Stimulated activated CD8-positive, alpha-beta memory T cell treated with anti-CD3 and anti-CD28 coated beads, Interleukin-12 subunit alpha, Interleukin-12 subunit beta, amount 100 ng/mL, for 1 hour (primary cell): ENCODE data around the gene AGO3.
"Not testable (repeated sequence)": the region's sequence is repeated elsewhere in the genome, so short reads cannot be mapped to it uniquely, and the experiment has no call there.

ENCODE experiments used
- DNase-seq: peaks from one replicate; pipeline ENCODE4 v3.0.0-alpha.2; 2020; ENCODE audit warnings: low read depth

AGO3 gene

DNA sequence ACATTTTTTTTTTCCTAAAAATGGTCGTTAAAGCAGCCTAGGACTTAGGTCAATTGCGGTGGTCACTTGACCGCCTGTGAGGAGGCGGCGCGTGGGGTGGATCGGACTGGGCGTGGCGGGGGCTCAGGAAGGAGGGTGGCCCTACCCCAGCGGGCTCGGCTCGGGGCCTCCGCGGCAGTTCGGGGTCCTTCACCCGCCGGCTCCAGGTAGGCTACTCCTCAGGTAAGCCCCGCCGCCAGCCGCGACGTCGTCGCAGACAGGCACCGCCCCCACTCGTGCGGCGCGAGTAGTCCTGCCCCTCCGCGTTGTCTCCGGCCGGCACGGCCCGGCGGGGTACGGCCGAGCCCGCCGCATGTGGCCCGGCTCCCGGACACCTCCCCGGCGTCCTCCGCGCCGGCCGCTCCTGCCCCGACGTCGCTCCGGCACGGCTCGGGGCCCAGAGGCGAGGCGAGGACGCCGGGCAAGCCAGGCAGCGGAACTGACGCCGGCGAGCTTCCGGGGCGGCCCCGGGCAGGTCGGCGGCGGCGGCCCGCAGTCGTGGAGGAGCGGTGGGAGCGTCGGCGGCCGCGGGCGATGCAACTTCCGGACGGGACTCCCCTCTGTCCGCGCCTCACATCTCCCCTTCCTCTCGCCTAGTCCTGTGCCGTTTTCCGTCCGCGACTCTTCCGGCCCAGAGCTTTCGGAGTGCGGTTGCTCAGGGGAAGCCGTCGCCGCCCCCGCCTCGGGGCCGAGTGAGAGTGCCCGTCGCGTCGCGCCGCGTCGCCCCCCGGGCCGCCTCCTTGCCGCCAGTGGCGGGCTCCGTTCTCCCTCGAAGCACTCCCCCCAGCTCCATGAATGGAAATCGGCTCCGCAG is at the start of gene AGO3:
Gene AGO3 (plus strand): TSS at position 513 of the 853 bp plus-strand sequence. CDS start 322 bp downstream, at position 835.
- DNase-seq = peak; percentile 75

DNA sequence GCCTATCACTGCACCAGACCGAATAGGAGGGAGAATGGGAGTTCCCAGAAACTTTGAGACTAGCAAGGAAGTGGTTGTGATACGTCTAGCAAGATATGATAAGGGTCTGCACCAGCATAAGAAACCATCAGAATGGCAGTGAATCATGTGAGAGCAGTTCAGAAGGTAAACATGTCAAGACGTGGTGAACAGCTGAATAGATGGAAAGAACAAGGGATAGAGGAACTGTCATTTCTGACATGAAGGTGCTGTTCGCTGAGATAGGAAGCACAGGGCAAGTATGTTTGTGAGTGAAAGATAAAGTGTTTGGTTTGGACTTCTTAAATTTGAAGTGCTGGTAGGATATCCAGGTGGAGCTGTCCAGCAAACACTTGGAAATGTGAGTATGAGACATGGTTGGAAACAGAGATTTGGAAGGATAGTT is 49.0 kb upstream of the AGO3 start:
- DNase-seq = no peak

DNA sequence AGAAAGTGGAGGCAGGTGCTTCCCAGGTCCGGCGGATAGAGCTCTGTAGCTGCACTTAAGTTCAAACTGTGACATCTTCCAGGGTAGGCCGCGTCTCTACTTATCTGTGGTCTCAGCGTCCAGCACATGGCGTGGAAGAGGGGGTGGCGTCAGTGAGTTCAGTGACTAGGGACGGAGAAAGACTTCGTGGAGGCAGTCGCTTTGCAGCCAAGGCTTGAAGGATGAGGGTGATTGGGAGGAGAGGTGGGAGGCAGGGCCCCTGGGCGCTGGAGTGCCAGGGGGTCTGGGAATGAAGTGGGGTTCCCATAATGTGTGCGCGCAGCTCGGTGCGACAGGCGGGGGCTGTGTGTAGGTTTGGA is 48.3 kb upstream of the AGO3 start:
- DNase-seq = no peak

DNA sequence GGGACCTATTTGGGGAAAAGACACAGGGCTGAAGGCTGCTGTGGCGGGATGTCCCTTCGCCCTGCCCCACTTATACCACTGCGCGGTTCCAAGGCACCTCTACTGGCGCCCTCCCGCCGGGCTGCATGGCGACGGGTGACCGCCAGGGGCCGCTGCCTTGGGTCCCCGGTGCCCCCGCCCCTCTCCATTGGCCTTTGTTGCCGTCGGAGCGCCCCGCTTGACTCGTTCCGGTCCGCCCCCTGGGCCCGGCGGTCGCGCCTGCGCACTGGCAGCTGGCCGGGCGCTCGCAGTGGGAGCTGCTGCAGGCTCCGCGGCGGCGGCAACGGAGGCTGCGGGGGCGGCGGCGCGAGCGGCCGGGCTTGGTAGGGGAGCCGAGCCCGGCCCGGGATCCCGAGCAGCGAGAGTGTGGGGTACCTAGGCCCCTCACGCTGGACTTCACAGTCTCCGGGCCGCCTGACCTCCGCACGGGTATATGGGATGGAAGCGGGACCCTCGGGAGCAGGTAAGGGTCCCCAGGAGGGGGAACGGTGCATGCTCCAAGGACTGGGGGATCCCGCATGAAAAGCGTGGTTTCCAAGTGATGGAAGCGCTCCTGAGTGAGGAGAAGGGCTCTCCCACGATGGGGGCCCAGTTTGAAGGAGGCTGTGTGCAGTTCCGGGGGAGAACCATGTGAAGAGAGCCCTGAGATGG is 47.8 kb upstream of the AGO3 start, which contains the start of gene AGO1:
Gene AGO1 (plus strand): TSS at position 265 of the 690 bp plus-strand sequence. CDS start 213 bp downstream, at position 478.
- DNase-seq = peak; percentile 94

DNA sequence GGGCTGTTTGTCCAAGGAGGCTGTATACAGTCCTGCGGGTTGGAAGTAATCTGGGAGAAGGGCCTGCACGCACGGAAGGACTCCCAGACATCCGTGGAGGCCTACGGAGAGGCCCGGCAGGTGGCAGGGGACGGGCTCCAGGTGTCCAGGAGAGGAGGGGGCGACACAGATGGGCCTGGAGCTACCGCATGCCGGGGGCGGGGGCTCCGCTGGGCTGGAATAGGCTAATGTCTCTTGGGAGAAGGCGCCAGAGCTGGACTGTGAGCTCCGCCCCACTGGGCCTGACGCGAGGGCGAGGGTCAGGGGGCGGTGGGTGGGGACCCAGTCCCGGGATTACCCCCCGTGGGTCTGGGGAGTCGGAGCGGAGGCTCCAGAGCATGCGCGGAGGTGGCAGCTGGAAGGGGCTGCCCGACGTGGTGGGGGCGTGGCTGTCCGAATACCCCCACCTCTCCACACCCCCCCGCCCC is 47.2 kb upstream of the AGO3 start:
- DNase-seq = no peak

DNA sequence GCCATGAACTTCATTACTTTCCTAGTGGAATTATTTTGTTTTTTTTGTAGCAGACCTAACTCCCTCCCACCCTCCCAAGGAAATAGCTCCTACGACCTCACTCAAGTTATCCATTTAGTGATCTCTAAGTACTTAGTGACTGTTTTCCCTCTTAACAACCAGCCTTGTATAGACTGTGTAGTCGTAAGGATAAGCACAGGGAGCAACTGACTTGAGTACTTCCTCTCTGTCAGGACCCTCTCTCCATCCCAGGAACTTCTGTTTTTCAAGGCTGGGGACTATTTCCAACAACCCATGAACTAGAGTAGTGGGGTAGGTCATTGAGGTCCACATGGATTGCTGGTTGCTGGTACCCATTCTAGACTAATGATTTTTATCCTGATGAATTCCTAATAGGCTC is 46.0 kb upstream of the AGO3 start:
- DNase-seq = no peak

DNA sequence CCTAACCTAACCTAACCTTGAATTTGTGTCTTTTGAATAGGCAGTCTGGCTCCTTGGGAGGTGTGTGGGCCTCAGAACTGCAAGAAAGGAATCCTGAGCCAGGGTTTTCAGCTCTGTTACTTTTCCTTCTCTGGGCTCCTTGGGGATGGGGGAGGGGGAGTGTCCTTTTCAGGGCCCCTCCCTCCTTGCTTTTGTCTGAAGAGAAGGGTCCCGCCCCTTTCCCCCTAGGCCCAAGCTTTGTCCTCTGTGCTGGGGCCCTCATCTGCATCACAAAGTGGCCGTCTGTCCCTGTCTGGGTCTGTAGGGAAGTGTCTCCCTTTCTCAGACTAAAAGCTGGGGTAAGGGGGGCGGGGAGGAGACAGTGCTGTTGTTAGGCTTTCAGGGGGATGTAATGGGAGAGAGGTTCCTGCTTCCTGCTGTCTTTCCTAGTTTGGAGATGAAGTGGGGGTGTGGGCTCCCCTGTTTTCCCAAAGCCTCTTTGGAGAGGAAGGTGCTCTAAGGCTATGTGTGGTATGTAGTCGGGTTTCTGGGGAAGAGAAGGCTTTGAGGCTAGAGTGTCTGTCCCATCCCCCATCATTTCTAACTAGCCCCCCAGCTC is 44.8 kb upstream of the AGO3 start:
- DNase-seq = no peak

DNA sequence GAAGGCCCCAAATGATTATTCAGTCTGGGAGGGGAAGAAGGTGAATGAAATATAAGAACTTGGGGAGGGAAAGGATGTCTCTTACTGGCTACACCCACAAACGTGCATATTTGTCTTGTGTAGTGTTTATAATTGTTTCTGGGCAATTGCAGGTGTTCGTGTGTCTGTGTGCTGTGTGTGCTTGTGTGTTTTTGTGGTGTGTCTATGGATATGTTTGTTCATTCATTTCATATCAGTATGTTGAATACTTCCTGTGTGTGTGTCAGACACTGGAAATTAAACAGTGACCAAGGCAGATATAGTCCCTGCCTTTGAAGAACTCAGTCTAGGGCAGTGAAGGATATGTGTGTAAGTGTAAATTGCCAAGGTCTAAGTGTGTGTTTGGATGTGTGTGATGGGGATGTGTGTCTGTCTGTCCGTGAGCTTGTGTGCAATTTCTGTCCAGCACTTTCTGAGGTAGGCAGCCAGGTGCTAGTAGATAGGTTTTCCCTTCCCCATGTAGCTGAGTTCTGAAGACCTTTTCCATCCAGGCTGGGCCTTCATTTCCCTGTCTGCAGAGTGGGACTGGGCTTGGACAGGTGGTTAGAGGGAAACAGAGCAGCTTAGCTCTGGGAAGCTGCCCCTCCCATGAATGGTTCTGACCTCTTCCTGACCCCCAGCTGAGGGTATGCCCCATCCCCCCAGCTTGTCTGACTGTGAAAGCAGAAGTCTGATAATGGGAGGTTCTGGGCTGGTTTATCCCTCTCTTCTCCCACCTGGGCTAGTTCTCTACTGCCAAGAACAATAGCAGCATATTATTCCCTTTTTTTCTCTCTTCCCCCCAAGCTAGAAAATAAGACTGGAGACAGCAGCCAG is 44.1 kb upstream of the AGO3 start:
- no peak for DNase-seq

DNA sequence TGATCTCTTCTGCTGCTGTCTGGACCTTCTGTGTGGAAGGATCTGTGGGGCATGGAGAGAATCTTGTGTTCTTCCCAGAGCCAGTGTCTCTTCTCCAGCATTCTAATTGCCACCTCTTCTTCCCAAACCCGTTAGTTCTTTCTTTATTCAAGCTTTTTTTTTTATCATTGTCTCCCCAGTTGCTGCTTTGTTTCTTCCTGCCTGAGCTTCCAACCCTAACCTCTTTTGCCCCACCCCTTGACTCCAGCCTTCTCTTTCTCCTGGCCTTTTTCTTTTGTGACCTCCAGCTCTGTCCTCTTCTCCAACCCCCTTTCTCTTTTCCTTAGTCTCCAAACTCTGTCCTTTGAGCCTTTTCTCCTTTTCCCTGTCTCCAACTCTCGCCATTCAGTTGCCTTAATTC is 43.4 kb upstream of the AGO3 start:
- no peak for DNase-seq

DNA sequence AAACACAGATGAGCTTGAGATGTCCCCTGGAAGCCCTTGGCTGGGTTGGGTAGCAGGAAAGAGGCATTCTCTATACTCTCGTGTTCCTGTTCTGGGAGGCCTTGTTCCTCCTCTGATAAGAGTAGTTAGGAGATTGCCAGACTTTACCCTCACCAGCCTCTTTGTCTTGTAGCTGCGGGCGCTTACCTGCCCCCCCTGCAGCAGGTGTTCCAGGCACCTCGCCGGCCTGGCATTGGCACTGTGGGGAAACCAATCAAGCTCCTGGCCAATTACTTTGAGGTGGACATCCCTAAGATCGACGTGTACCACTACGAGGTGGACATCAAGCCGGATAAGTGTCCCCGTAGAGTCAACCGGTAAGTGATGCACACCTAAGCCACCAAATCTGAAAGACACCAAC is 42.6 kb upstream of the AGO3 start:
- DNase-seq = no peak

DNA sequence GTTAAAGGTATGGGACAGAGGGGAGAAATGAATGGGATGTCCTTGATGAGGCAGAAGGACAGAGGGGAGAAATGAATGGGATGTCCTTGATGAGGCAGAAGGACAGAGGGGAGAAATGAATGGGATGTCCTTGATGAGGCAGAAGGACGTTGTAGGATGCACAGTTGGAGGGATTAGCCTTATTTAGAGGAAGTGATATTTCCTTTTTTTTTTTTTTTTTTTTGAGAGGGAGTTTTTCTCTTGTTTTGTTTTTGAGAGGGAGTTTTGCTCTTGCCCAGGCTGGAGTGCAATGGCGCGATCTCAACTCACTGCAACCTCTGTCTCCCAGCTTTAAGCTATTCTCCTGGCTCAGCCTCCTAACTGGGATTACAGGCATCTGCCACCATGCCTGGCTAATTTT is 41.9 kb upstream of the AGO3 start:
- DNase-seq = not testable (repeated sequence)

DNA sequence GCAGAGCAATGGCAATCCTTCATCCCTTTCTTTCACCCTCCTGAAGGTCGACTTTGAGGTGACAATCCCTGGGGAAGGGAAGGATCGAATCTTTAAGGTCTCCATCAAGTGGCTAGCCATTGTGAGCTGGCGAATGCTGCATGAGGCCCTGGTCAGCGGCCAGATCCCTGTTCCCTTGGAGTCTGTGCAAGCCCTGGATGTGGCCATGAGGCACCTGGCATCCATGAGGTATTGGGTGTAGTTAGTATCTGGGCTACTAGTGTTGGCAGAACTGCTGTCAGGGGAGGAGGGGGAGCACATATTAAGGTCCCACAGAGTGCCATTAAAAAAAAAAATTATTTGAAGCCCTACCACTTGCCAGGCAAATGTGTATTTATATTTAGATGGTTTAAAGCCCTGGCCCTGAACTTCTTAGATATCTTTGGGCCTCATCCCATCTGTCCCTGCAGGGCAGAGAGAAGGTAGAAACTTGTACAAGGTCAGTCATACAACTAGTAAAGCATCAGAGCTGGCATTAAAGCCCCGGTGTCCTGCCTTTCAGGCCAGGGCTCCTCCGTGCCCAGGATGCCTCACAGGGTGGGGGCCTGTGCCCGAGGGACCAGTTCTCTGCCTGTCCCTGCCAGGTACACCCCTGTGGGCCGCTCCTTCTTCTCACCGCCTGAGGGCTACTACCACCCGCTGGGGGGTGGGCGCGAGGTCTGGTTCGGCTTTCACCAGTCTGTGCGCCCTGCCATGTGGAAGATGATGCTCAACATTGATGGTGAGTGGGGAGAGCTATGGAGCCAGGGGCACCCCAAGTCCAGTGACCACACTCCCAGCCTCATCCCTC is 37.6 kb upstream of the AGO3 start:
- DNase-seq = no peak

DNA sequence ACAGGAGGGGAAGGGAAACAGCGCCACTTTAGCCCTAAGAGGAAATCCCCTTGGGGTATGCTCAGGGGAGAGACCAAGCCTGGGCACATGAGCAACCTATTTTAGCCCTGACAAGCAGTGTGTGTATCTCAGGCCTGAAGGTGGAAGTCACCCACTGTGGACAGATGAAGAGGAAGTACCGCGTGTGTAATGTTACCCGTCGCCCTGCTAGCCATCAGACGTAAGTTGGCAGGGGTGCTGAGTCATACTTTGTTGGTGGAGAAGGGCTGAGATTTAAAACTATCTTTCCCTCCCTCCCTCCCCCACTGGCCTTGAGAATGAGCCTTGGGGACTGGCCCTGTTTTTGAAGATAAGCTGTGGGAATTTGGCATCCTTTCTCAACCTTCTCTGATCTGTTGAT is 36.7 kb upstream of the AGO3 start:
- no peak for DNase-seq

DNA sequence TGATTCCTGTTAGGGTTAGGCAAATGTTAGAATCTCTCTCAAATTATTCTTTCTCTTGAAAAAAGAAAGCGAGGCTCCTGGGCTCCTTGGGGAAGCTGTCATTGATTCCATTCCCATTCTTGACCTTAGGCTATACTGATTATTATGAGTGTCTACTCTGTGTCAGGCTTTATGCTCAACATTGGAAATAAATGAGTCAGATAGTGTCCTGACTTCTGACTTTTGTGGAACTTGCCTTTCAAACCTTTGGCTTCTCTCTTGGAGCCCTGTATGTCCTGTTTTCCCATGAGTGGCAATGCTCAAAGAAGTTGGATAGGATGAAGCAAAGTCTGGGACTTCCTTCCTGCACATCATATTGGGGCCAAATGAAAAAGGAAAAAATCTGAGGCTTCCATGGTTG is 36.2 kb upstream of the AGO3 start:
- DNase-seq = no peak

DNA sequence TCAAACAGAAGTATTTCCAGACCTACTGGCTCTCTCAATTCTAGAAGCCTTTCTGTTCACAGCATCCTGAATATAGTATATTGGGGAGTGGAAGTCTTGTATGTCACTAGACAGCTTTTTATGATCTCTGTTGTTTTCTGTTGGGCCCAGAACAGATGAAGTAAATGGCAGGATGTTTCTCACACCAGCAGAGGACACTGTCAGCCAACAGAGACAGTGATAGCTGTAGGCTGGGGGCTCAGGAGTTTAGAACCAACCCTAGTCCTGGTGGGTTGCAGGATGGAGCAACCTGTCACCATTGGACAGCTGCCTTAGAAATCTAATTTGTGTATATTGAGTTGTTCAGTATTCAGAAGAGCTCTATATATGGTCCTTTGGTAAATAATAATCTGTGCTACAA is 31.0 kb upstream of the AGO3 start:
- no peak for DNase-seq

DNA sequence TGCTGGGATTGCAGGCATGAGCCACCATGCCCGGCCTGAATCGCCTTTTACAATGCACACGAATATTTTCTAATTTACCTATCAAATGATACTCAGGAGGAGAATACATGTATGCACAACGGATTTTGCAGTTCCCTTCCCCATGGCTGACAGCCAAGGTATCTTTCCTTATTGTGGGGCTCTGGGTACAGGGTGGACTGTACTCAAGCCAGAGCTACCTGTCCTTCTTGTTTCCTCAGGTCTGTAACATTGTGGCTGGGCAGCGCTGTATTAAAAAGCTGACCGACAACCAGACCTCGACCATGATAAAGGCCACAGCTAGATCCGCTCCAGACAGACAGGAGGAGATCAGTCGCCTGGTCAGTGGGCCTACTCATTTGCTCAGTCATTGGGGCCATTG is 29.7 kb upstream of the AGO3 start:
- no peak for DNase-seq

DNA sequence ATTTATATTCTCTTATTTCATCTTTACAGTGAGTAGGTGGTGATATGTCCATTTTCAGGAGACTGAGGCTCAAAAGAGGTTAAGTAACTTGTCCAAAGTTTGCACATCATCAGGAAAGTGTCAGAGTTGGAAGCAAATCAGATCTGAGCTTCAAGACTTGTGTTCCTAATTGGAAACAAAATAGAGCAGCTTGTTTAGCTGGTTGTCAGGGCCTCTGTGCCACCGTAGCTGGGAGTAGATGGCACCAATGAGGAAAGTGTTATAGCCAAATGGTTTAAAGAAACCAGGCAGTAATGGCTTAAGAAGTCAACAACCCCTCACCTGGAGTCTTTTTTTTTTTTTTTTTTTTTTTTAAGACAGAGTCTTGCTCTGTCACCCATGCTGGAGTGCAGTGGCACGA is 28.2 kb upstream of the AGO3 start:
- no peak for DNase-seq

DNA sequence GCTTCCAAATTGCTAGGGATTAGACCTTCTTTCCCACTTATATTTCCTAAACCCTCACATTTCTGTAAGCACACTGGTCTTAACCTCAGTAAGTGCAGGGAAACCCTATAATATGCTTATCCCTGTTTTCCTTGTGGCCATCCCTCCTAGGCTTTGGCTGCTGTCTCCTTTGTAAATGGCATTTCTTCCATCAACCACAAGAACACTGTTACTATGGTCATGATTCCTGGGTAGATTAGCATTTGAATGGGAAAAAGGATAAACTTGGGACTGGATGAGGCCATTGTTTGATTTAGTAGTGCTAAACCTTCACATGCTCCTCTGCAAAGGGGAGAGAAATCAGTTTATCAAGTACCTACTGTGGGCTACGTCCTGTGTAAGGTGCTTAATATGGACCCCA is 16.2 kb upstream of the AGO3 start:
- no peak for DNase-seq

DNA sequence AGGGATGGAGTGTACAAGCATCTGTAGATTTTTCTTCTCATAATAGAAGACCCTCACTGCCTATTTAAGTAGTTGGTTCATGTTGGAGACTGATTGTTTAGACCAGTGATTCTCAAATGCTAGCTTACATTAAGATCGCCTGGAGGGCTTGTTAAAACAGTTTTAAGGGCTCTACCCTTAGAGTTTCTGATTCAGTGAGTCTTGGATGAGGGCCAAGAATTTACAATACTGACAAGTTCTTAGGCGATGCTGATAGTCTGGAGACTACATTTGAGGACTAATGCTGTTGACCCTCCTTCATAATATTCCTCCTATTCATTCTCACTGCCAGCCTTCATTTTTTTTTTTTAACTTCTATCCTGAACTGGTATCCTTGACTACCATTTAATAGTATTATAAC is 15.2 kb upstream of the AGO3 start:
- DNase-seq = no peak

DNA sequence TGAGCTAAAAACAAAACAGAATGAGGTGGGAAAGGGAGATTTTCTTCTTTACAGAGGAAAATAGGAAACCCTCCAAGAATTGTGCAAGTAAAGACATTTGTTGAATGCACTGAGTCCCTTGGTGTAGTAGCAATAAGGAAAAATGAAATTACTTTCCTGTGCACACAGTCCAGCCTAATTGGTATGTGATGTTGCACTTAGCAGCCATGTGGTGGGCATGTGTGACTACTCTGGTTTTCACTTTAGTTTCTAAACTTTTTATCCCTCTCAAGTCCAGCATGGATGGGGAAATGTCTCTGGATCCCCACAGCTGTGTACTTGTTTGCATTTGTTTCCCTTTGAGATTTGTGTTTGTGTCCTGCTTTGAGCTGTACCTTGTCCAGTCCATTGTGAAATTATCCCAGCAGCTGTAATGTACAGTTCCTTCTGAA is 7.1 kb upstream of the AGO3 start:
- DNase-seq = no peak

DNA sequence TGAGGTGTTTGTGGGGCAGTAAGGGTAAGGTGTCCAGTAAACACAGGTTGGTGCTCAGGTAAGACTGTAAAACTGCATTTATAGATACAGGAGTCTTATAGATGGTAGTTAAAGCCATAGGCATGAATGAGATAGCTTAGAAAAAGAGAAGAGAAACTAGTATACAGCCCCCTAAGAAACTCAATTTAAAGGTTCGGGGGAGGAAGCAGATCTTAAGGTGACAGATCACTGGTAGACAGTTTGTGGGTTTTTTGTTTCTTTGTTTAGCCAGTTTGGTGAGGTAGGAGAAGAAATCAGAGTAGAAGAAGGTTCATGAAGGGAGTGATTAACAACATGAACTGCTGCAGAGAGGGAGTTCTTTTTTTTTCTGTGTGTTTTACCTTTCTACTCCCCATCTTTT is 6.1 kb upstream of the AGO3 start:
- no peak for DNase-seq
